ENCODE measurements around the gene ZFX.

The ZFX gene

GRCh38 chrX:24203072-24203808 is 53.7 kb downstream of the ZFX start:
- no peak for DNase-seq

- no peak for DNase-seq
Observed at GRCh38 chrX:24204331-24204730, 54.8 kb downstream of the ZFX start.

GRCh38 chrX:24204958-24205357 is 55.4 kb downstream of the ZFX start:
- DNase-seq: no peak

- DNase-seq: no peak
Observed at GRCh38 chrX:24207826-24208225, 58.3 kb downstream of the ZFX start.

- DNase-seq: no peak
Observed at GRCh38 chrX:24208496-24209240, 59.1 kb downstream of the ZFX start.

- DNase-seq: no peak
Observed at GRCh38 chrX:24210190-24210589, 60.7 kb downstream of the ZFX start.

- DNase-seq: no peak
Observed at GRCh38 chrX:24214568-24214967, 65.0 kb downstream of the ZFX start.

GRCh38 chrX:24215272-24215671 is 65.7 kb downstream of the ZFX start:
- DNase-seq: no peak

- no peak for DNase-seq
Observed at GRCh38 chrX:24216037-24216436, 66.5 kb downstream of the ZFX start.

- no peak for DNase-seq
Observed at GRCh38 chrX:24216827-24217226, 67.3 kb downstream of the ZFX start.

GRCh38 chrX:24219320-24219719 is 69.8 kb downstream of the ZFX start:
- no peak for DNase-seq

- no peak for DNase-seq
Observed at GRCh38 chrX:24221872-24222271, 72.3 kb downstream of the ZFX start.

- no peak for DNase-seq
Observed at GRCh38 chrX:24225265-24225664, 75.7 kb downstream of the ZFX start.

GRCh38 chrX:24226176-24226575 is 76.6 kb downstream of the ZFX start:
- no peak for DNase-seq

- DNase-seq: no peak
Observed at GRCh38 chrX:24228596-24228995, 79.1 kb downstream of the ZFX start.

- DNase-seq: no peak
Observed at GRCh38 chrX:24229400-24229879, 79.9 kb downstream of the ZFX start.

GRCh38 chrX:24229976-24230375 is 80.4 kb downstream of the ZFX start:
- DNase-seq: no peak

GRCh38 chrX:24231131-24231540 is 81.6 kb downstream of the ZFX start:
- DNase-seq: no peak

- no peak for DNase-seq
Observed at GRCh38 chrX:24231641-24232179, 82.2 kb downstream of the ZFX start.

- no peak for DNase-seq
Observed at GRCh38 chrX:24232796-24233195, 83.3 kb downstream of the ZFX start.

GRCh38 chrX:24235084-24235710 is 85.7 kb downstream of the ZFX start:
- no peak for DNase-seq

GRCh38 chrX:24241822-24242648 is 92.5 kb downstream of the ZFX start:
- peak; percentile 4 for DNase-seq

Data from COR-L47 (cell line).